ENCODE results near the gene RNF133.

The RNF133 gene

DNA sequence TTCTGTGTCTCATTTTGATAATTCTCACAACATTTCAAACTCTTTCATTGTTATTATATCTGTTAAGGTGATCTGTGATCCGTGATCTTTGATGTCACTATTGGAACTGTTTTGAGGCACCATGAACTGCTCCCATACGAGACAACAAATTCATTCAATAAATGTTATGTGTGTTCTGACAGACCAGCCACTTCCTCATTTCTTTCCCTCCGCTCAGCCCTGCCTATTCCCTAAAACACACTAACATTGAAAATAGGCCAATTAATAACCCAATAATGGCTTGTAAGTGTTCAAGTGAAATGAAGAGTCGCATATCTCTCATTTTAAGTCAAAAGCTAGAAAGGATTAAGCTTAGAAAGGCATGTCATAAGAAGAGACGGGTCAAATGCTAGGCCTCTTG lies 45.2 kb downstream of the RNF133 start:
- TF ChIP-seq EZH2 (IDR thresholded peaks at IDR 0.05; ENCODE audit: borderline replicate concordance, low read length), result no peak
- TF ChIP-seq, protein P1, sequence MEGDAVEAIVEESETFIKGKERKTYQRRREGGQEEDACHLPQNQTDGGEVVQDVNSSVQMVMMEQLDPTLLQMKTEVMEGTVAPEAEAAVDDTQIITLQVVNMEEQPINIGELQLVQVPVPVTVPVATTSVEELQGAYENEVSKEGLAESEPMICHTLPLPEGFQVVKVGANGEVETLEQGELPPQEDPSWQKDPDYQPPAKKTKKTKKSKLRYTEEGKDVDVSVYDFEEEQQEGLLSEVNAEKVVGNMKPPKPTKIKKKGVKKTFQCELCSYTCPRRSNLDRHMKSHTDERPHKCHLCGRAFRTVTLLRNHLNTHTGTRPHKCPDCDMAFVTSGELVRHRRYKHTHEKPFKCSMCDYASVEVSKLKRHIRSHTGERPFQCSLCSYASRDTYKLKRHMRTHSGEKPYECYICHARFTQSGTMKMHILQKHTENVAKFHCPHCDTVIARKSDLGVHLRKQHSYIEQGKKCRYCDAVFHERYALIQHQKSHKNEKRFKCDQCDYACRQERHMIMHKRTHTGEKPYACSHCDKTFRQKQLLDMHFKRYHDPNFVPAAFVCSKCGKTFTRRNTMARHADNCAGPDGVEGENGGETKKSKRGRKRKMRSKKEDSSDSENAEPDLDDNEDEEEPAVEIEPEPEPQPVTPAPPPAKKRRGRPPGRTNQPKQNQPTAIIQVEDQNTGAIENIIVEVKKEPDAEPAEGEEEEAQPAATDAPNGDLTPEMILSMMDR (IDR thresholded peaks at IDR 0.05; ENCODE audit: low read length), result no peak
- no peak overlapping the region for H3K4me2 ChIP-seq (ENCODE audit: low read length)
- H3K36me3 ChIP-seq (ENCODE audit: insufficient read depth, low read length), result no peaks in the 10 kb centered on the region
- H3K27me3 ChIP-seq (ENCODE audit: insufficient read depth, low read length), result no peaks in the 10 kb centered on the region
- H3K9me3 ChIP-seq (ENCODE audit: low read length), result no peaks in the 10 kb centered on the region
- H4K20me1 ChIP-seq (ENCODE audit: insufficient read depth, low read length), result no peaks in the 10 kb centered on the region
- no peak overlapping the region for H3K4me3 ChIP-seq (ENCODE audit: low read depth, low read length, poor library complexity, severe bottlenecking)
- no peaks in the 10 kb centered on the region for H3K79me2 ChIP-seq (ENCODE audit: insufficient read depth, low read length)
- H3K9ac ChIP-seq (ENCODE audit: low read length), result no peak overlapping the region
- no peaks in the 10 kb centered on the region for H3F3A ChIP-seq (ENCODE audit: insufficient read depth, low read length)
- H3K27ac ChIP-seq (ENCODE audit: low read depth, low read length, poor library complexity, severe bottlenecking), result no peak overlapping the region
- H2AFZ ChIP-seq (ENCODE audit: low read length), result no peak overlapping the region
- H3K4me1 ChIP-seq (ENCODE audit: insufficient read depth, low read length, severe bottlenecking), result no peaks in the 10 kb centered on the region
- H3K9me2 ChIP-seq (ENCODE audit: low read depth, low read length), result no peaks in the 10 kb centered on the region

DNA sequence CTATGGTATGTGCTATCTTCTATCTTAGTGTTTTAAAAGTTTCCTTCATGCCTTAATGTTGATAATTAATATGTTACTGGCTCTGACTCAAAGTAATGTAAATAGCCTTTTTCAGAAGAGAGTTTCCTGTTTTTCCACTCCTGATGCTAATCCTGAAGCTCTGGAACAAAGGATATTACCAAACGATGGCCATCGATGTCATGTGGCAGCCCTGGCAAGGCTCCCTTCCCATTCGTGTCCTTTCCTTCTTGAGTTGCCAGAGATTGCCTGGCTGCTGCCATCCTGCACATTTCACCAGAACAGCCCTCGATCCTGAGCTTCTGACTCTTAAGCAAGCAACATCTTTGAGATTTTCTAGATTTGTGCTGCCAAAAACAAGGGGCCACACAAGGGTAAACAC lies 46.0 kb downstream of the RNF133 start:
- Histone ChIP-seq H3K9me2 (ENCODE audit: low read depth, low read length) (no peaks in the 10 kb centered on the region), H2AFZ (ENCODE audit: low read length) (no peak overlapping the region), H3K9ac (ENCODE audit: low read length) (no peak overlapping the region), H3K4me1 (ENCODE audit: insufficient read depth, low read length, severe bottlenecking) (no peaks in the 10 kb centered on the region), H3K27me3 (ENCODE audit: insufficient read depth, low read length) (no peaks in the 10 kb centered on the region), H3K4me3 (ENCODE audit: low read depth, low read length, poor library complexity, severe bottlenecking) (no peak overlapping the region), H3K4me2 (ENCODE audit: low read length) (no peak overlapping the region), H4K20me1 (ENCODE audit: insufficient read depth, low read length) (no peaks in the 10 kb centered on the region), H3K36me3 (ENCODE audit: insufficient read depth, low read length) (no peaks in the 10 kb centered on the region), H3K79me2 (ENCODE audit: insufficient read depth, low read length) (no peaks in the 10 kb centered on the region), H3K9me3 (ENCODE audit: low read length) (no peaks in the 10 kb centered on the region), H3K27ac (ENCODE audit: low read depth, low read length, poor library complexity, severe bottlenecking) (no peak overlapping the region), H3F3A (ENCODE audit: insufficient read depth, low read length) (no peaks in the 10 kb centered on the region)
- TF ChIP-seq, protein P1 (IDR thresholded peaks at IDR 0.05; ENCODE audit: low read length), result no peak
- no peak for TF ChIP-seq EZH2 (IDR thresholded peaks at IDR 0.05; ENCODE audit: borderline replicate concordance, low read length)

DNA sequence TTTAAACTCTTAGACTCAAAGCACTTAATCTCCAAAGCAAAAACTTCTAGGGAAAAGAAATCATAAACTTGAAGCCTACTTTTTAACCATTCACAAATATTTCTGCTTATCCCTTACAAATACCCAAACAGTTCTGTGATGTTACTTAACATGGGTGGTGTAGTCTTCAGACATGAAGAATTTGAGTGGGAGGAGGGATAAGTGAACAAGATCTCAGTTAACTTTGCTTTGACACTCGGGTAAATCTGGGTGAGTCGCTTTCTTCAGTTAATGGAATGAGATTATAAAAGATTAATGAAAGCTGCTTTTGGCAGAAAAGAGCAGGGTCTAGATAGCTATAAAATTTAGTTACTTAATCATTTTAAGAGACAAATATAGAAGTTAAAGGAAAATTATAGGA lies 47.5 kb downstream of the RNF133 start:
- H3K4me2 ChIP-seq (ENCODE audit: low read length), result no peak overlapping the region
- H3K9me3 ChIP-seq (ENCODE audit: low read length), result no peaks in the 10 kb centered on the region
- H3F3A ChIP-seq (ENCODE audit: insufficient read depth, low read length), result no peaks in the 10 kb centered on the region
- H3K36me3 ChIP-seq (ENCODE audit: insufficient read depth, low read length), result no peaks in the 10 kb centered on the region
- no peak overlapping the region for H3K27ac ChIP-seq (ENCODE audit: low read depth, low read length, poor library complexity, severe bottlenecking)
- no peaks in the 10 kb centered on the region for H3K27me3 ChIP-seq (ENCODE audit: insufficient read depth, low read length)
- no peaks in the 10 kb centered on the region for H3K9me2 ChIP-seq (ENCODE audit: low read depth, low read length)
- H3K79me2 ChIP-seq (ENCODE audit: insufficient read depth, low read length), result no peaks in the 10 kb centered on the region
- H2AFZ ChIP-seq (ENCODE audit: low read length), result no peak overlapping the region
- TF ChIP-seq, protein P1 (IDR thresholded peaks at IDR 0.05; ENCODE audit: low read length), result no peak
- TF ChIP-seq EZH2 (IDR thresholded peaks at IDR 0.05; ENCODE audit: borderline replicate concordance, low read length), result no peak
- H3K9ac ChIP-seq (ENCODE audit: low read length), result no peak overlapping the region
- no peaks in the 10 kb centered on the region for H3K4me1 ChIP-seq (ENCODE audit: insufficient read depth, low read length, severe bottlenecking)
- no peak overlapping the region for H3K4me3 ChIP-seq (ENCODE audit: low read depth, low read length, poor library complexity, severe bottlenecking)
- H4K20me1 ChIP-seq (ENCODE audit: insufficient read depth, low read length), result no peaks in the 10 kb centered on the region
